Mucosa of rectum (tissue), 2 donors: ENCODE data around the gene EBNA1BP2.
"Not testable (repeated sequence)": the region's sequence is repeated elsewhere in the genome, so short reads cannot be mapped to it uniquely, and the experiment has no call there.

Experiments
- H3K27ac ChIP-seq, 2 donors: one replicate each; pipeline ENCODE4 v1.7.0; 2013; ENCODE audit warnings: inconsistent platforms in 2 of 2, low read depth in 2 of 2, low read length in 2 of 2
- H3K27me3 ChIP-seq, 2 donors: one replicate each; pipeline ENCODE4 v1.7.0; 2013; ENCODE audit warnings: low read length in 2 of 2; ENCODE audit not compliant: control insufficient read depth in 2 of 2, insufficient read depth in 2 of 2
- H3K36me3 ChIP-seq, 2 donors: one replicate each; pipeline ENCODE4 v1.7.0; 2013; ENCODE audit warnings: low read length in 2 of 2; ENCODE audit not compliant: control insufficient read depth in 2 of 2, insufficient read depth in 2 of 2
- H3K4me1 ChIP-seq, 2 donors: one replicate each; pipeline ENCODE4 v1.7.0; 2013; ENCODE audit warnings: low read length in 2 of 2, mild to moderate bottlenecking in 1 of 2; ENCODE audit not compliant: control insufficient read depth in 2 of 2, insufficient read depth in 2 of 2
- H3K4me3 ChIP-seq, 2 donors: one replicate each; pipeline ENCODE4 v1.7.0; 2013; ENCODE audit warnings: low read length in 2 of 2
- H3K9ac ChIP-seq, 2 donors: one replicate each; pipeline ENCODE4 v1.7.0; 2013; ENCODE audit warnings: low read length in 2 of 2, low read depth in 1 of 2, mild to moderate bottlenecking in 1 of 2
- H3K9me3 ChIP-seq, 2 donors: one replicate each; pipeline ENCODE4 v1.7.0; 2013; ENCODE audit warnings: low read length in 2 of 2; ENCODE audit not compliant: control insufficient read depth in 2 of 2
- donor health status: healthy.
- donor health status: Normal muscosa, but diverticular disease.

EBNA1BP2 gene, protein sequence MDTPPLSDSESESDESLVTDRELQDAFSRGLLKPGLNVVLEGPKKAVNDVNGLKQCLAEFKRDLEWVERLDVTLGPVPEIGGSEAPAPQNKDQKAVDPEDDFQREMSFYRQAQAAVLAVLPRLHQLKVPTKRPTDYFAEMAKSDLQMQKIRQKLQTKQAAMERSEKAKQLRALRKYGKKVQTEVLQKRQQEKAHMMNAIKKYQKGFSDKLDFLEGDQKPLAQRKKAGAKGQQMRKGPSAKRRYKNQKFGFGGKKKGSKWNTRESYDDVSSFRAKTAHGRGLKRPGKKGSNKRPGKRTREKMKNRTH

DNA sequence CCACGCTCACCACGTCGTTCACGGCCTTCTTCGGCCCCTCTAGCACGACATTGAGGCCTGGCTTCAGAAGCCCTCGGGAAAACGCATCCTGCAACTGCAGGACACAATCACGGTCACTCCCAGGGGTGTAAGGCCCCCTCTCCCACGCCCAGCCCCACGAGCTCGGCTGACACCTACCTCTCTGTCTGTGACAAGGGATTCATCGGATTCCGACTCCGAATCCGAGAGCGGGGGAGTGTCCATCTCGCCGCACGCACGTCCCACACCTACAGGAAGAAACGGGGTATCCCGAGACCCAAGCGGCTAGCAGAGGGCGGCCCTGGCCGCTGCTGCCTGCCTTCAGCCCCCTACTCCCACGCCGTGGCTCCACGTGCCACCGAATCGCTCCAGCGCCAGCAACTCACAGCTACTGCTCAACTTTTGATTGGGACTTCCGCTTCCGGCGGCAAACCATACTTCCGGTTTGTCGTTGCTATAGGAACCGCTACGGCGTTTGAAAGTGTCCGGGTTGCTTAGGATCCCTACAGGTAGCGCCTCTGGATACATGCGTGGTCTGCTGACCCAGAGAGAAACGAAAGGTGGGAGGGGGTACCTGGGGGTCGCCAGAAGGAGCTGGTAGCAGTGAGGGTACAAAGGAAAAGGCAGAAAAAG is at the start of gene EBNA1BP2, which contains the start of gene CFAP57:
EBNA1BP2 (minus strand) TSS at position 415 of the 651 bp plus-strand sequence; CDS start at position 243, 172 bp downstream.
CFAP57 (plus strand) TSS at position 455 of the 651 bp plus-strand sequence. CDS start 424 bp downstream, outside the sequence.
- Histone ChIP-seq H3K9ac (peak within 1 kb of the TSS; percentile 76 to 87), H3K36me3 (peaks cover 18 to 29% of the 10 kb centered on the region in 2 donors), H3K4me1 (peaks cover 6 to 11% of the 10 kb centered on the region in 2 donors), H3K27ac (peak within 1 kb of the TSS; percentile 15 to 57), H3K27me3 (peaks cover 0 to 5% of the 10 kb centered on the region in 2 donors), H3K4me3 (peak within 1 kb of the TSS; percentile 92 to 96), H3K9me3 (no peaks in the 10 kb centered on the region)

DNA sequence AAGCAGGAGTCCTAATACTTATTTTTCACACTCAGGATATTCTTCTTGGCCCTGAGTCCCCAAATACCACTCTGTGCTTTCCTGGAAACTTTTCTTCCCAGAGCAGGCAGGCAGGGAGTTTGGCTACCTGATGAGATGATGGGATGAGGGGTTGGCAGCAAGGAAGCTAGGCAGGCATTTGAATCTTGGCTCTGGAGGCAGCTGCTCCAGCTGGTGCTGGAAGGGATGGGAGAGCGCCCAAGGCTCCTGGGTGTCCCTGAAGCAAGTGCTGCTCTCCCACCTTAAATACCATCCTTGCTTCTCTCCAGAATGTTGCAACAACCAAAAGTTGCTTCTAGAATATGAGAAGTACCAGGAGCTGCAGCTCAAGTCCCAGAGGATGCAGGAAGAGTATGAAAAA is 49.7 kb upstream of the EBNA1BP2 start:
- H3K4me3 ChIP-seq, result no peak overlapping the region
- no peaks in the 10 kb centered on the region for H3K36me3 ChIP-seq
- no peaks in the 10 kb centered on the region for H3K27me3 ChIP-seq
- H3K9ac ChIP-seq, result peak overlapping the region in 1 of 2 donors; percentile 26
- H3K4me1 ChIP-seq, result no peaks in the 10 kb centered on the region
- no peaks in the 10 kb centered on the region for H3K9me3 ChIP-seq
- H3K27ac ChIP-seq, result peak overlapping the region in 1 of 2 donors; percentile 50

DNA sequence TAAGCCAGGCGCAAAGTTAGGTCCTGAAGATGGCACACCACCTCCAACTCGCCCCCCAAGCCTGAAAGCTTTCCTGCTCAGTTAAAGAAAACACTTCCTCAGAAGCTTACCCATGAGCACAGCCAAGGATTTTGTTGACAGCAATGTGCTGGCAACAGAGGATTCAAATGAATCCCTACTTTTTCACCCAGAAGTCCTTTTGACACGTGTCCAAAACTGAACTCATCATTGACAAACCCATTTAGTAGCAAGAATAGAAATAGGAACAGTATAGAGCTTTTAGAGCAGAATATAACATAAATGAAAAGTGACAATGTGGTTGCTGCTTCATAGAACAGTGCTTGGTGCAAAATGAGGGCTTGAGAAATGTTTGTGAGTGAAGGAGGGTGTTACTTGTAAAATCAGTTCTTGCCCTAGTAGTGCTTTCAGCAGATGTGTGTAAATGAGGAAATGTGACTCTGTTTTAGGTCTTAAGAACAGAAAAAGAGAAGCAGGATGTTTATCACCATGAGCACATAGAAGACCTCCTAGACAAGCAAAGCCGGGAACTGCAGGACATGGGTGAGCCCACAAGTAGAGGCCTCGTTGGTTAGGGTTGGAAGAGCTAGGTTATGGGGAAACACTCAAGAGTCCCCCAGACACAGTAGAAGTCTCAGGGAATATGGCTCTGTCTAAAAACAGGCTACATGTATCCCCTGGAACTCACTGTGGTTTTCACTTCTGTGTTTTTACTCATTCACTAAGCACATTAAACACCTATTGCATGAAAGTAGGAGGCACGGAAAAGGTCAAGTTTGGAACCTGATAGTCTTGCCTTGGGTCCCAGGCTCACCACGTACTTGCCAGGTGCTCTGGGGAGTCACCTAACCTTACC is 49.1 kb upstream of the EBNA1BP2 start:
- peak overlapping the region in 1 of 2 donors; percentile 50 for H3K27ac ChIP-seq
- no peaks in the 10 kb centered on the region for H3K27me3 ChIP-seq
- no peaks in the 10 kb centered on the region for H3K9me3 ChIP-seq
- peak overlapping the region in 1 of 2 donors; percentile 26 for H3K9ac ChIP-seq
- no peaks in the 10 kb centered on the region for H3K36me3 ChIP-seq
- H3K4me3 ChIP-seq, result no peak overlapping the region
- no peaks in the 10 kb centered on the region for H3K4me1 ChIP-seq

DNA sequence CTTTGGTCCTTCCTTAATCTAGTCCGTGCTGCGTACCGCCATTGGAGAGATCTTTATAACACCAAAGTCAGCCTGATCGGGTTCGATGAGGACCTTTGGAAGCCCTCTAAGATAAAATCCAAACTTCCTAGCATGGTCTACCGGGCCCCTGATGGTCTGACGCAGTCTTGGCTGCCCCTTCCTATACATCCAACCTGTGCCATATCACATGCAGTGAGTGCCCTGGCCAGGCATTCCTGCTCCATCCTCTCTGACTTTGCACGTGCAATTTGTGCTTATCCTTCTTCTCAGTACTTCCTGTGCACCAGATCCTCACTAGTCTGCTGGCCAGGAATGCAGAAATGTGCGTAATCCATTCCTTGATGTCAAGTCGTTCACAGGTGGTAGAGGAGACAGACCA is 45.7 kb upstream of the EBNA1BP2 start:
- H3K36me3 ChIP-seq, result no peaks in the 10 kb centered on the region
- no peaks in the 10 kb centered on the region for H3K27me3 ChIP-seq
- H3K9me3 ChIP-seq, result no peaks in the 10 kb centered on the region
- H3K27ac ChIP-seq, result no peak overlapping the region
- no peak overlapping the region for H3K9ac ChIP-seq
- no peak overlapping the region for H3K4me3 ChIP-seq
- H3K4me1 ChIP-seq, result no peaks in the 10 kb centered on the region

DNA sequence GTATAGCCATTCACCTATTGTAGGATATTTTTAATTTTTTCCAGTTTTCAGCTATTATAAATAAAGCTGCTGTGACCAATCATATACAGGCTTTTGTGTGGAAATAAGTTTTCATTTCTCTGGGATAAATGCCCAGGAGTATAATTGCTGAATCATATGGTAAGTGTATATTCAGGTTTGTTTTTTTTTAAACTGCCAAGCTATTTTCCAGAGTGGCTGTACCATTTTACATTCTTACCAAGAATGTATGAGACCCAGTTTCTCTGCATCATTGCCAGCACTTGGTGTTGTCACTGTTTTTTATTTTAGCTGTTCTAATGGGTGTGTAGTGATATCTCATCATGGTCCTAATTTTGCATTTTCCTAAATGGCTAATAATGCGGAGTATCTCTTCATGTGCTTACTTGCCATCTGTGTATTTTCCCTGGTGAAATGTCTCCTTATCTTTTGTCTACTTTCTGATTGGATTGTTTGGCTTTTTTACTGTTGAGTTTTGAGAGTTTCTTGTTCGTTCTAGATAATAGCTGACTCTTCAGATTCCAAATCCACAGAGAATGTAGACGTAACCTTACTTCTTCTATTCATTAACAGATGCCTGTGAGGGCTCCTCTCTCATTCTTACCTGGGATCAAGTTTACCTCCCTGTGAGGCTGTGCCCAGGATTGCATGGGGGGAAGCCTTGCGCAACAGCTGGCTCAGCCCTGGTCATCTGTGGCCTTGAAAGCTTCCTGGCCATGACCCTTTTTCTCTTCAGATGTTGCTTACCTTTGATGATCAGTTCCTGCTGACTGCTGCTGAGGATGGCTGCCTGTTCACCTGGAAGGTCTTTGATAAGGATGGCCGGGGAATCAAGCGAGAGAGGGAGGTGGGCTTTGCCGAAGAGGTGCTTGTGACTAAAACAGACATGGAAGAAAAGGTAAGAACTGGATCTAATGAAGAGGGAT is 42.7 kb upstream of the EBNA1BP2 start:
- no peak overlapping the region for H3K27ac ChIP-seq
- no peaks in the 10 kb centered on the region for H3K27me3 ChIP-seq
- H3K36me3 ChIP-seq, result no peaks in the 10 kb centered on the region
- no peak overlapping the region for H3K4me3 ChIP-seq
- no peaks in the 10 kb centered on the region for H3K9me3 ChIP-seq
- no peaks in the 10 kb centered on the region for H3K4me1 ChIP-seq
- no peak overlapping the region for H3K9ac ChIP-seq

DNA sequence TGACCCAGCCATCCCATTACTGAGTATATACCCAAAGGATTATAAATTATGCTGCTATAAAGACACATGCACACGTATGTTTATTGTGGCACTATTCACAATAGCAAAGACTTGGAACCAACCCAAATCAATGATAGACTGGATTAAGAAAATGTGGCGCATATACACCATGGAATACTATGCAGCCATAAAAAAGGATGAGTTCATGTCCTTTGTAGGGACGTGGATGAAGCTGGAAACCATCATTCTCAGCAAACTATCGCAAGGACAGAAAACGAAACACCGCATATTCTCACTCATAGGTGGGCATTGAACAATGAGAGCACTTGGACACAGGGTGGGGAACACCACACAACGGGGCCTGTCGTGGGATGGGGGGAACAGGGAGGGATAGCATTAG is 36.2 kb upstream of the EBNA1BP2 start:
- not testable (repeated sequence) for H3K36me3 ChIP-seq, H3K4me1 ChIP-seq, H3K4me3 ChIP-seq, H3K27ac ChIP-seq, H3K9ac ChIP-seq, H3K9me3 ChIP-seq, H3K27me3 ChIP-seq

DNA sequence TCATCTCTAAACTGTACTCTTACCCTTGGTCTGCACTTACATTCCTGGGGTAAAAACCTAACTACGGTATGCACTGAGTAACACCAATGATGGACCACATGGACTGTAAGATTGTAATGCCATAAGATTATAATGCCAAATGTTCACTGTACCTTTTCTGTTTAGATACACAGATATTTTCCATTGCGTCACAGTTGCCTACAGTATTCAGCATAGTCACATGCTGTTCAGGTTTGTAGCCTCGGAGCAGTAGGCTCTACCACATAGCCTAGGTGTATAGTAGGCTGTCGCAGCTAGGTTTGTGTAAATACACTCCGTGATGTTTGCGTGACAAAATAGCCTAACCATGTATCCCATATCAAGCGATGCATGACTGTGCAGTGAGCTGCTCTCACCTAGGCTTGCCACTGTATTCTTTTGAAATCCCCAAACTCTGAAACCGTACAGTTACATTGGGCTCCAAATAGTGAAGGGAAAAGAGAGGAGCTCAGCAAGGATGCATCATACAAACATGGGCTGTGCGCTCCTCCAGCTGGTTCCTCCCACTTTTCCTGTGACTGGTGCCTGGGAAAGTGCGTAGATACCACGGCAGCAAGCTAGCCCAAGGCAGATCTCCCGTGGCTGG is 35.3 kb upstream of the EBNA1BP2 start:
- Histone ChIP-seq H3K36me3 (no peaks in the 10 kb centered on the region), H3K4me1 (peaks cover 0 to 5% of the 10 kb centered on the region in 2 donors), H3K27ac (no peak overlapping the region), H3K9me3 (no peaks in the 10 kb centered on the region), H3K9ac (no peak overlapping the region), H3K4me3 (no peak overlapping the region), H3K27me3 (no peaks in the 10 kb centered on the region)

DNA sequence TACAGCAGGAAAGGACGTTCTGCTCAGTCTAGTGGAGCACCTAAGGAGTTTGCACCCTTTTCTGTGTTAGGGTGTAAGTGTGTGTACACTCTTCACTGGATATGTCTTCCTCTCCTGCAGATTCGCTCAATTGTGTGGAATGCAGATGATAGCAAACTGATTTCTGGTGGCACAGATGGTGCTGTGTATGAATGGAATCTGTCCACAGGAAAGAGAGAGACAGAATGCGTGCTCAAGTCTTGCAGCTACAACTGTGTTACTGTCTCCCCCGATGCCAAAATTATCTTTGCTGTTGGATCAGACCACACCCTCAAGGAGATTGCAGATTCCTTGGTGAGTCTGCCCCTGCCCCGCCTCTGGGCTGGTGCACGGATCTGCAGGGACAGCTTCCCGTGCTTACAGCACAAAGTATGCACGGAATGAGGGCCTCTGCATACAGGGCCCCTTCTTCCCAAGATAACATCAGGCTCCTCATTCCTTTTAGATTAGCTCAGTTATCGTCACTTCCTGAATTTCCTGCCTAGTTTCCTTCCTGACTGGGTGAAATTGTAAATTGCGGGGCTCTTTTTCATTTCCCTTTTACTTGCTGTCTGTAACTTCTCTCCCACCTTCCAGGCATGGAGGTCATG is 34.6 kb upstream of the EBNA1BP2 start:
- H3K27me3 ChIP-seq, result no peaks in the 10 kb centered on the region
- no peak overlapping the region for H3K4me3 ChIP-seq
- no peaks in the 10 kb centered on the region for H3K9me3 ChIP-seq
- H3K9ac ChIP-seq, result no peak overlapping the region
- no peaks in the 10 kb centered on the region for H3K36me3 ChIP-seq
- peaks cover 0 to 5% of the 10 kb centered on the region in 2 donors for H3K4me1 ChIP-seq
- no peak overlapping the region for H3K27ac ChIP-seq

DNA sequence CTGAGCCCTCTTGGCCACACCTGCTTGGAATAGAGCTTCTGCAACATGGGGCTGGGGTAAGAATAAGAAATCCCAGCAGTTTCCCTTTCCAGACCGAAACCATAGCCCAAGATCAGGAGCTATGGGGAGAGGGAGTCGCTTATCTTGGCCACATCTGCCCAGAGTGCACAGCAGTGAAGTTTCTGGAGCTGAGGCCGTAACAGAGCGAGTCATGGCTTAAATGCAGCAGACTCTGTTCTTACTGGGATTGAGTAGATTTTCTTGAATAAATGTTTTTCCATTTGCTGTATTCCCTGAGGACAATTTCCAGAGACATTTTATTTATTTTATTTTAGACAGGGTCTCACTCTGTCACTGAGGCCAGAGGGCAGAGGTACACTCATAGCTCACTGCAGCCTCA is 33.6 kb upstream of the EBNA1BP2 start:
- Histone ChIP-seq H3K4me3 (no peak overlapping the region), H3K36me3 (no peaks in the 10 kb centered on the region), H3K9ac (no peak overlapping the region), H3K9me3 (no peaks in the 10 kb centered on the region), H3K4me1 (peaks cover 0 to 5% of the 10 kb centered on the region in 2 donors), H3K27me3 (no peaks in the 10 kb centered on the region), H3K27ac (no peak overlapping the region)
